ENCODE measurements around the gene ZNF555.
"Not testable (repeated sequence)": the region's sequence is repeated elsewhere in the genome, so short reads cannot be mapped to it uniquely, and the experiment has no call there.

Gene ZNF555

DNA sequence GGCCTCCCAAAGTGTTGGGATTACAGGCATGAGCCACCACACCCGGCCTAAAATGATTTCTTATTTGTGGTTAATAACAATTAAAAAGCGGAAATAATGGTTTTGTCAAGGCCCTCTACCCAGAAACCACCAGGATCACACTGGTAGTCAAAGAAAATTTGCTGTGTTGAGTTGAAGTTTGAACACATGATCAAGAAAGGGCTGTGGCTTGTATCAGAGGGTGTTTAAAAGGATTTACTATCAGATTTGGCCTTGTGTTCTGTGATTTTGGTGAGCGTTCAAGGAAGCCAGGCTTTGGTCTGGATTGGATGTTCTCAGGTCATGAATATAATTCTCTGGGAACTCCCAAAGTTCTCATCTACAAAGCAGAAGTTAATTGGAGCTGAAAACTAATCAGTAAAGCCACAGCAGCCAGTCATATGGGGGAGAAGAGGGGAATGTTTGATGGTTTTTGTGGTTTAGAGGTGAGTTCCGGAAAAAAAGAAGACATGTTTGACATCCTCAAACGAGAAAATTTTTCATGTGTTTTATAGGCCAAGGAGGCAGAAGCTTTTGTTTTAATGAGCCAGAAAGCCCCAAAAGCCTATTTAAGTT lies 15.3 kb downstream of the ZNF555 start:
- intact Hi-C loops (cut with DNase I), result no loop called here
- DNase-seq, result no peak

DNA sequence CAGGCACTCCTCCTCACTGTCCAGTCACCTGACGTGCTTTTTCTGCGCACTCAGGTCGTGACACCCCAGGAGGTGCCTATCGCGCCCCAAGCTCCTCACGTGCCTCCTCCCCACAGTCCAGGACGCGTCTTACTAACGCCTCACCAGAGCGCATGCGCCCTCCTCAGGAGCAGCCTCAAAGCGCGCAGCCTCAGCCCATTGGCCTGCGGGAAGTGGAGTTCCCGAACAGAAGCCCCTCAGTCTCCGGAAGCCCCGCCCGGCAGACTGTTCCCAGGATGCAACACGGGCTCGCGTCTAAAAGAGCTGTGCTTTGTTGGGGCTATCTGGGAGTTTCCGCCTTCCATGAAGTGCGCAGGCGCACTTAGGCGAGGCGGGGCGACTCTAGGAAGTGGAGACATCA lies 17.6 kb downstream of the ZNF555 start:
- DNase-seq, result no peak
- intact Hi-C loops (cut with DNase I), result no loop called here

DNA sequence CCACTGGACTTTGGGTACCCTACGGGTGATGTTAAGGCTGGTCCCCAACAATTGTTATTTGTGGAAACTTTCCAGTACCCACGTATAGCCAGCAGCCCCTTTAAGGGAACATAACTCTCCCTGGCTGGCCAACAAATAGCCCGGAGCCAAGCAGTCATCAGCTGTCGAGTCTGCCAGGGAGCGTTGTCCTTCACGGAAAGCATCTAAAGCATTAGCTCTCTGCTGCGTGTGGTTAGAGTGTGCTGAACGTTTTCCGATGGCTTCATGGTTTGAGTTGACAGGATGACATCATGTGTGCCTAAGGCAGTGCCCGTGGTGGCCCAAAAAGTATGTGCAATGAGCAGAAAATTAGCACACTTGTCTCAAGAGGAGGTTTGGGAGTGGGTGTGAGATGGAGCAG lies 22.5 kb downstream of the ZNF555 start:
- intact Hi-C loops (cut with DNase I), result no loop called here
- DNase-seq, result no peak

DNA sequence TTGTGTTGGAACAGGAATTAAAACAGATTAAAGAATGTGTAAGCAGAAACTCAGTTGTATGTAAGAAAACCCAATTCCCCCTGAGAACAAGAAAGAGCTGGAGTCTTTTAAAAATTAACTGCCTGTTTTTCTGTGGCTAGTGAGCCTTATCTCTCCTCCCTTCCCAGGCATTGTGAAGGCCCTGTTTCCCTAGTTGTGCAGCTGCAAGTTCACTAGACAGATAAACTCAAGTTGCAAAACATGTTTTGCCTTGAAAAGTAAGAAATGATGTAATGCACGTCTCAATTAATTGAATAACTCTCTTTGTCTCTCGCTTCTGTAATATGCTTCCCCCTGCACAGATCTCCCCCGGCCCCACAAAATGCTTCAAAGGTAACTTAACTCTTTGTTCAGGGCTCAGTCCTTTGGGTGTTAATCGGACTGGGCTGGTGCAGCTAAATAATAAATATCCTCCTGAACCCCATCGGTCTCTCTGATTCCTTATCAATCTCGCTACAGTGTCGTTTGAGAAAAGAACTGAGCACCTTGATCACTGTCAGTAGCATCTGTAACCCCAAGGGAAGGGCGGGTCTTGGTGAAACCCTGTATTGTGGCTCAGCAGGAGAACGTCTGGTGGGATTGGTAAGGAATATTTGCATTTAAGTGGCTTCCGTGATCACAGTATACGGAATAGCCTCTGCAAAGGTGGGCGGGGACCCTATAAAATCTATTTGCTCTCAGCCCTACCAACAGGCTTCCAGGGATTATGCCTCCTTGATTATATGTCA lies 24.2 kb downstream of the ZNF555 start:
- intact Hi-C loops (cut with DNase I), result no loop called here

DNA sequence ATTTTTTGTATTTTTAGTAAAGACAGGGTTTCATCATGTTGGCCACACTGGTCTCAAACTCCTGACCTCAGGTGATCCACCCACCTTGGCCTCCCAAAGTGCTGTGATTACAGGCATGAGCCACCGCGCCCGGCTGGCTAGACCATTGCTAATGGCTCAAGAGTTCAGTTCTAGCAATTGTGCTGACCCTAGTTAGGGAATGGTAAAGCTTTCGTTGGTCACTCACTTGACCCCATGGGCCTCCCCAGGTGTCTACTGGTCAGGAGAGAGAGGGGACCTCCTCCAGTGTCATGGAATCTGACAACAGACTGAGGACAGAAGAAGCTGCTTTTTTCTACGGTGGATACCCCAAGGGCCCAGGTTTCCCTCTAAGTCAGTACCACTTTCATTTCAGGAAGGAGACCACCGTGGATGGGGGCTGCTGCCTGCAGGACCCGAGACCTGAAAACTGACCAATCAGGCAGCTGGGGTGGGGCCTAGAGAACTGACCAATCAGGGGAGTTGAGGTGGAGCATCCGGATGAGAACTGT lies 25.3 kb downstream of the ZNF555 start:
- no peak for DNase-seq
- intact Hi-C loops (cut with DNase I), result no loop called here

More for the DNA sequence above, 24.2 kb downstream of the ZNF555 start:
- no peak for DNase-seq

DNA sequence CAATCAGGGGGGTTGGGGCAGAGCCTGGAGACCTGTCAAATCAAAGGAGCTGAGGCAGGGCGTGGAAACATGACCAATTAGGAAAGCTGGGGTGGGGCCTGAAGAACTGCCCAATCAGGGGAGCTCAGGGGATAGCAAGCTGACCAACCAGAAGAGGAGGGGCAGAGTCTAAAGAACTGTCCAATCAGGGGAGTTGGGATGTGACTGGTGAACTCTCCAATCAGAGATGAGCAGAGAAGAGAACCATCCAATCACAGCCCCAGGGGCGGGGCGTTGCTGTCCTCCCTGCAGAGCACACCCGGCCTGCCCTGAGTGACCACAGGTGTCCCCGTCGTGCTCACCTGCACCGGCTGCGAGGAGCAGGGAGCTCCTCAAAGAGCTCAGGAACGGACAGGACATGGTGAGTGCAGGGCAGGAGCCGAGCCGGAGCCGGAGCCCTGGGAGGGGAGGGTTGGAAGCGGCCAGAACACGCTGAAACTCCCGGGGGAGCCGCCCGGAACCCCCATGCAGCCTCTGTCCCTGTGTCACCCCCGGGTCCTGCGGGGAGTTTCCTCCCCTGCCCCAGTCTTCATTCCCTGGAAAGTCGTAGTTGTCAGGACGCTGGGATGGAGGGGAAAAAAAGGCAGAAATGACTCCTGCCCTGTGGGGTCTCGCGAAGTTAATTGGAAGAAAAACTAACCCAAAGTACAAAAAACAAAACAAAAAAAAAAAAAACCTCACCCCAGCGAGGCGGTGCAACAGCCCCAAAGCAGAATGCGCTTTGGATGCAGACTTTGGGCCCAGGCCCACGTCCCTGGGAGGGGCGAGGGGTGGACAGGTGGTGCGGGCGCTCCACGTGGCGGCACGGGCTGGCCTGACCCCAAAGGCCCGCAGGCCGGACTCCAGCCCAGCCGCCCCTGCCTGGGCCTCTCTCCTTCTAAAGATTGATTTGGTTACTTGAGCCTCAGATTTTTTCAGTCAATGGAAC lies 26.0 kb downstream of the ZNF555 start, which contains the start of gene ZNF556:
Gene ZNF556, plus strand, starts transcription at position 311 of the 967 bp plus-strand sequence. Its CDS starts 87 bp downstream, at position 398.
- DNase-seq, result peak in 34 of 42 donors; percentile 7 to 64 (median 31)
- intact Hi-C loops (cut with DNase I), result no loop called here

DNA sequence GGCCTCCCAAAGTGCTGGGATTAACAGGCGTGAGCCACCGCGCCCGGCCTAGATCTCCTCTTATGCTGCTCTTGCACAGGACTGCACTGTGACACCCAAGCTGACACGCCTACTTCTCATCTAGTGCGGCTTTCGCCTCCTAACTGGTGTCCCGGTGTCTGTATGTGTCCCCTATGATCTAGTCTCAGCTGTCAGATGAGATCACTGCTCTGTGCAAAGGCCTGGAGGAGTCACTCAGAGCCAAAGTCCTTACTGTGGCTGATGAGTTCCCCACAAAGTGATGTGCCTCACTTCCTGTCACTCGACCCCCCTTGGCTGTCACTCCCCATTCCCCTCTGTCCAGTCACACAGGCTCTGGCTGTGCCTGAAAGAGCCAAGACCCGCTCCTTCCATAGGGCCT lies 28.3 kb downstream of the ZNF555 start:
- DNase-seq, result no peak
- intact Hi-C loops (cut with DNase I), result loop anchor here (5.0 kb wide), 1 partner anchor 222 kb away; no protein-coding TSS in a partner anchor

DNA sequence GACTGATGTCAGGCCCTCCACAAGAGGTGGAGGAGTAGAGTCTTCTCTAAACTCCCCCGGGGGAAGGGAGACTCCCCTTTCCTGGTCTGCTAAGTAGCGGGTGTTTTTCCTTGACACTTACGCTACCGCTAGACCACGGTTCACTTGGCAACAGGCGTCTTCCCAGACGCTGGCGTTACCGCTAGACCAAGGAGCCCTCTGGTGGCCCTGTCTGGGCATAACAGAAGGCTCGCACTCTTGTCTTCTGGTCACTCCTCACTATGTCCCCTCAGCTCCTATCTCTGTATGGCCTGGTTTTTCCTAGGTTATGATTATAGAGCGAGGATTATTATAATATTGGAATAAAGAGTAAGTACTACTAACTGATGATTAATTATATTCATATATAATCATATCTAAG lies 30.9 kb downstream of the ZNF555 start:
- DNase-seq, result peak in 11 of 42 donors; percentile 5 to 62 (median 24)
- intact Hi-C loops (cut with DNase I), result loop anchor here (5.0 kb wide), 1 partner anchor 225 kb away; no protein-coding TSS in a partner anchor

DNA sequence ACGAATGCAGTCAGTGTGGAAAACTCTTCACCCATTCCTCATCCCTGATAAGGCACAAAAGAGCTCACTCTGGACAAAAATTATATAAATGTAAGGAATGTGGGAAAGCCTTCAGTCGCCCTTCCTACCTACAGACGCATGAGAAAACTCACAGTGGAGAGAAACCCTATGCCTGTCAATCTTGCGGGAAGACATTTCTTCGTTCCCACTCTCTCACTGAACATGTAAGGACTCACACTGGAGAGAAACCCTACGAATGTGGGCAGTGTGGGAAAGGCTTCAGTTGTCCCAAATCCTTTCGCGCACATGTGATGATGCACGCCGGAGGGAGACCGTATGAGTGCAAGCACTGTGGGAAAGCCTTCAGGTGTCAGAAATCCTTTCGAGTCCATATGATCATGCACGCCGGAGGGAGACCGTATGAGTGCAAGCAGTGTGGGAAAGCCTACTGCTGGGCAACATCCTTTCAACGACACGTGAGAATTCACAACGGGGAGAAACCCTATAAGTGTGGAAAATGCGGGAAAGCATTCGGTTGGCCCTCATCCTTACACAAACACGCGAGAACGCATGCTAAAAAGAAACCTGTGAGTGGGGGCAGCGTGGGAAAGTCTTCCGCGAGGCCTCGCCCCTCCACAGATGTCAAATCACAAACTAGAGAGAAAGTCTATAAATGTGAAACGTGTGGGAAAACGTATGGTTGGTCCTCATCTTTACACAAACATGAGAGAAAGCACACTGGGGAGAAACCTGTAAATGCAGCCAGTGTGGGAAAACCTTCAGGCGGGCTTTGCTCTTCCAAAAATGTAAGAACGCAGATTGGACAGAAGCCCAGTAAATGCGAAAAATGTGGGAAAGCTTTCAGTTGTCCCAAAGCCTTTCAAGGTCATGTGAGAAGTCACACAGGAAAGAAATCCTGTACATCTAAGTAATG lies 36.4 kb downstream of the ZNF555 start:
- intact Hi-C loops (cut with DNase I), result no loop called here
- no peak for DNase-seq

DNA sequence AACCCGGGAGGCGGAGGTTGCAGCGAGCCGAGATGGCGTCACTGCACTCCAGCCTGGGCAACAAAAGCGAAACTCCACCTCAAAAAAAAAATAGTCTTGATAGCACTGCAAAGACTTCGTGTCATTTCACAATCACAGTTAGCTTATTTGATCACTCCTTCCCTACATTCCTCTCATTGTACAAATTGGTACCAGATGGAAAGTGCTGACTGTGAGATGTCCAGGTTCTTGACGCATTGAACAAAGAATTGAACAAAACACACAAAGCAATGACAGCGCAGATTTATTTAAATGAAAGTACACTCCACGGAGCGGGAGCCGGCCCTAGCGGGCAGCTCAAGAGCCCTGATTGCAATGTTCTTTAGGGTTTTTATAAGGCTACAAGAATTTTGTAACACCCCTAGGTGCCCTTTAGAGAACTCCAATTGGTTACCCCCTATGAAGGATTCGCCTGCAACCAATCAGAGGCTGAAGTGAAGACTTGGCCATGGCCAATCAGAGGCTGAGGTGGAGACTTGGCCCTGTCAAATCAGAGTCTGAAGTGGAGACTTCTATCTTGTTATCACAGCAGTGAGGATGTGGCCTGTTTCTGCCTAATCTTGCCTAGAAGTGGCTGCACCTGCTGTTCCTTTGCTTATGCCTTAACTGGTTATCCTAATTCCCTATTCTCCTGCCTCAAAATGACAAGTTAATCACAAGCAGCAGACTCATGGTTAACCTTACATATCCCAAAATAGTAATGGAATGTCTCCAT lies 42.6 kb downstream of the ZNF555 start:
- peak in 1 of 42 donors; percentile 14 for DNase-seq
- intact Hi-C loops (cut with DNase I), result no loop called here

DNA sequence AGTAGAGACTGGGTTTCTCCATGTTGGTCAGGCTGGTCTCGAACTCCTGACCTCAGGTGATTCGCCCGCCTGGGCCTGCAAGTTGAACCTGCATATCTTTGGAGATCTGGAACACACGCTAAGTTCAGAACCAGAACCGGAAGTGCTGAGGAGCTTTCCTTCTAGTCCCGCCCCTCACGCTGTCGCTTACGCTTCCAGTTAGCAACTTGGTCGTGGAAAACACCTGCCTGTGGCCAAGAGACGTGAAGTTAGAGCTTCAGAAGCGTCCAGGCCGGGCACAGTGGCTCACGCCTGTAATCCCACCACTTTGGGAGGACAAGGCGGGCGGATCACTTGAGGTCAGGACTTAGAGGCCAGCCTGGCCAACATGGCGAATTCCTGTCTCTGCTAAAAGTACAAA lies 44.5 kb downstream of the ZNF555 start:
- intact Hi-C loops (cut with DNase I), result no loop called here

DNA sequence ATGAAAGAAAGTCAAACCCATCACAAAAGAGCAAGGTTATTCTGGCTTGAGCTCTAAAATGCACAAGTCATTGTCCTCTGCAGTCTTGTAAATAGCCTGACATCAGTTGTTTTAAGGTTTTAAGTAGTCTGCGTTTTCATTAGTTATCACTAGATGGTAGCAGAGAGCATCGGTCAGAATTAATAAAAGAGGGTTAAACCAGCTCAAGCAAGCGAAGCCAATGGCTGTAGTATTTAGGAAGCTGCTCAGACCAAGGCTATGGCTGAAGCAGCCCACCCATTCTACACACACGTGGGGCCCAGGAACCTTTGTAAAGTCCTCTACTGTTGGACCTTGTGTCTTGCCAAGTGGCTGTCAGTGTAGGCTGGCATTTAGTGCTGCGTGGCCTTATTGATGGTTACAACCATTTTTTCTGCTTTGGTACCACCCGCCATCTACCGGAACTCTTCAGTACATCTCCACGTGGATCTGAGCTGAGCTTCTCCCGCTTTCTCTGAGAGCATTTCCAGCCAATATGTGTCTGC lies 46.2 kb downstream of the ZNF555 start:
- intact Hi-C loops (cut with DNase I), result no loop called here
- DNase-seq, result peak in 28 of 42 donors; percentile 8 to 64 (median 26)

More for the DNA sequence above, 44.5 kb downstream of the ZNF555 start:
- DNase-seq, result no peak

DNA sequence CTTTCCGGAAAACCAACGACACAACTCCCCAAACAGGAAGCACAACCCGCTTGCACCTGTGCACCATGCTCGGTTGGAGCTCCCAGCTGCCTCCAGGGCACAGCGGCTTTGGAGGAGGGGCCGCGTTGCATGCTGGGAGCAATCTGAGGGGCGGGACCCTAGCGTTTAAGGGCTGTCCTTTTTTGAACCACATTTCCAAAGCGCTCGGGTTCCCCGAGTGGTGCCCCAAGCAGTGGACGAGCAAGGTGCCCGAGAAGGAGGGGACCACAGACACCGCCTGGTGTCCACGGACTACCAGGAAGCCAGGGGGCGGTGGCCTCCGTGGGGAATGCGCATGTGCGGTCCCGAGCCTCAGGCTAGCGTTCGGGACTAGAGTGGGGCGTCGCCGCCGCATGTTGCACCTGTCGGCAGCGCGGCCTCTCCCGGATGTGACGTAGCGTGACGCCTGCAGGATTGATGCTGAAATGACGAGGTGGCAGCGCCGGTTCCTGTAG lies 47.5 kb downstream of the ZNF555 start:
- intact Hi-C loops (cut with DNase I), result no loop called here
- DNase-seq, result peak in 18 of 42 donors; percentile 10 to 54 (median 36)

DNA sequence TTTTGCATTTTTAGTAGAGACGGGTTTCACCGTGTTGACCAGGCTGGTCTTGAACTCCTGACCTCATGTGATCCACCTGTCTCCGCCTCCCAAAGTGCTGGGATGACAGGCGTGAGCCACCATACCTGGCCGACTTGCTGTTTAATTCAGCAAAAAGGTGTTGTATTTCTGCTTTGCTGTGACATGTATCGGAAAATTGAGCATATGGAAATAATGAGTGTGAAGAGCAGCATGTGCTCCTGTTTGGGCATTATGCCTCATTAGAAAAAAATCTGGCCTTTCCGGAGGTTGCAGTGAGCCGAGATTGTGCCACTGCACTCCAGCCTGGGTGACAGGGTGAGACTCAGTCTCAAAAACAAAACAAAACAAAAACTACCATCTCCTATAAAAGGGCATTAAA lies 49.3 kb downstream of the ZNF555 start:
- DNase-seq; intact Hi-C loops (cut with DNase I): not testable (repeated sequence)

DNA sequence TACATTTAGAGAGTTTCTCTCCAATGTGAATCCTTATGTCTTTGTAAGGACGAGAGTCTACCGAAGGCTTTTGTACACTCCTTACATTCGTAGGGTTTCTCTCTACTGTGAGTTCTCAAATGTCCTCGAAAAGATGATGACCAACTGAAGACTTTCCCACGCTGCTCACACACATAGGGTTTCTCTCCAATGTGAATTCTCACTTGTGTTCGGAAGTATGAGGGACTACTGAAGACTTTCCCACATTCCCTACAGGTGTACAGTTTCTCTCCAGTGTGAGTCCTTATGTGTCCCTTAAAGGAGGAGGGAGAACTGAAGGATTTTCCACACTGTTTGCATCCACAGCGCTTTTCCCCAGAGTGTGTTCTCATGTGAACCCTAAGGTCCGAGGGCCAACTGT lies 55.4 kb downstream of the ZNF555 start:
- intact Hi-C loops (cut with DNase I), result no loop called here

DNA sequence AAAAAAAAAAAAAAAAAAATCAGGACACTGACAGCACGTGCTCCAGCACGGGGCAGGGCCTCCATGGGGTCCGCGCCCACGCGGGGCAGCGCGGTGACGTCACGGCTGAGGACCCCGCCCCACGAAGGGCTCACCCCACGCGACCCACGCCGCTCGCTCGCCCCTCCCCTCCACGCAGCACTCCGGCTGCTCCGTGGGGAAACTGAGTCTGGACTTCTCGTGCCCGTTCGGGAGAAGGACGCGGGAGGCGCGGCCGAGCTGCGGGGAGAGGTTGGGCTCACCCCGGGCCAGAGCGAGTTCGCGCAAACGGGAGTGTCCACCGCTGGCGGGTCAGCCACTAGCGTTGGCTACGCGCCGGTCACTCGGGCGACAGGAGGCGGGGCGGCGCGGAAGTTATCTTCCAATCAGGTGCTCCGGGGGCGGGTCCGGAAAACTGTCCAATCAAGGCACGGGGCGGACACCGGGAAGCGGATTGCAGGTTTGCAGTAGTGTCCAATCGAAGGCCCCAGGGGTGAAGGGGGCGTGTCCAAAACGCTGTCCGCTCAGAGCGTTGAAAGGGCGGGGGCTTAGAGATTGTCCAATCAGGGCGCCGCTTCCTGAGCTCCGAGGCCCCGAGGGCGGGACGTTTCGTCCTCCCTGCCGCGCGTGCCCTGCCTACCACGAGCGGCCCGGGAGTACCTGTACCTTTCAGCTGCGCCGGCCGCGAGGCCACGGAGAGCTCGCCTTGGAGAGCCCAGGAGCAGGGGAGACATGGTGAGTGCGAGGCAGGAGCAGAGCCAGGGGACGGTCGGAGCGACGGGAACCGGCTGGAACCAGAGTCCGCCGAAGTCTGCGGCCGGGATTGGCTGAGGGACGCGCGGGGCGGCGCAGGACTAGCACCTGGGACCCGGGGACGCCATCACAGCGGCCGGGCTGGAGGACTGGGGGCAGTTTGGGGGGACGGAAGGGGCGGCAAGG lies 59.3 kb downstream of the ZNF555 start, which contains the start of gene ZNF57:
Gene ZNF57, plus strand, starts transcription at position 633 of the 957 bp plus-strand sequence. Its CDS starts 118 bp downstream, at position 751.
- intact Hi-C loops (cut with DNase I), result no loop called here

More for the DNA sequence above, 55.4 kb downstream of the ZNF555 start:
- no peak for DNase-seq

More for the DNA sequence above, 59.3 kb downstream of the ZNF555 start, which contains the start of gene ZNF57:
- peak; percentile 100 for DNase-seq

Data from head of caudate nucleus (tissue), 42 donors.